Thoracic aorta (tissue), 2 donors: Measurements from ENCODE around the gene DAAM1. TPM values are rescaled to one million over a fixed set of nuclear protein-coding genes. Genes with fewer than 3 reads are reported as not detected.

Source experiments
- ATAC-seq: fragments of 150-250 bp; one replicate; pipeline ENCODE4 v1.8.0; 2017; ENCODE audit warnings: low read depth; ENCODE audit not compliant: insufficient number of reproducible peaks, low FRiP score
- DNase-seq: peaks from one replicate; pipeline ENCODE4 v3.0.0-alpha.2; 2020; ENCODE audit warnings: low spot score
- H3K27ac ChIP-seq, 2 donors: fragments of 200-600 bp; sonication (generic); 1 replicate in 1 of 2; 2 replicates in 1 of 2; pipeline ENCODE4 v1.5.1; 2016; ENCODE audit warnings: mild to moderate bottlenecking in 2 of 2, moderate library complexity in 2 of 2
- H3K27me3 ChIP-seq: fragments of 200-600 bp; sonication (generic); replicated peaks from 2 replicates; pipeline ENCODE4 v1.6.0; 2016; ENCODE audit warnings: mild to moderate bottlenecking; ENCODE audit not compliant: insufficient read depth
- H3K36me3 ChIP-seq: fragments of 200-600 bp; sonication (generic); one replicate; pipeline ENCODE4 v1.5.1; 2016
- H3K4me1 ChIP-seq, 2 donors: fragments of 200-600 bp; sonication (generic); 1 replicate in 1 of 2; 2 replicates in 1 of 2; pipeline versions ENCODE4 v1.5.1 to v1.6.0; 2016; ENCODE audit warnings: low read depth in 2 of 2, mild to moderate bottlenecking in 1 of 2; ENCODE audit not compliant: control insufficient read depth in 1 of 2
- H3K4me3 ChIP-seq: fragments of 200-600 bp; sonication (generic); 2 replicates; pipeline ENCODE4 v1.5.1; 2016; ENCODE audit warnings: mild to moderate bottlenecking
- H3K9me3 ChIP-seq: fragments of 200-600 bp; sonication (generic); 2 replicates; pipeline ENCODE4 v1.5.1; 2016
- CTCF ChIP-seq: fragments of 200-600 bp; sonication (generic); IDR thresholded peaks from one replicate; pipeline ENCODE4 v1.5.1; 2019; ENCODE audit warnings: antibody characterized with exemption
- total RNA-seq, 2 donors: library from RNA; depleted of rRNA; stranded (reverse); fragments of >200 nt; gene quantifications; one replicate each; pipeline versions ENCODE4 v1.1.0 to v1.2.3, GENCODE V29; 2016

Gene DAAM1
- total RNA-seq, 2 donors from 2014 or later, result 35.9 to 56.6 TPM

DNA sequence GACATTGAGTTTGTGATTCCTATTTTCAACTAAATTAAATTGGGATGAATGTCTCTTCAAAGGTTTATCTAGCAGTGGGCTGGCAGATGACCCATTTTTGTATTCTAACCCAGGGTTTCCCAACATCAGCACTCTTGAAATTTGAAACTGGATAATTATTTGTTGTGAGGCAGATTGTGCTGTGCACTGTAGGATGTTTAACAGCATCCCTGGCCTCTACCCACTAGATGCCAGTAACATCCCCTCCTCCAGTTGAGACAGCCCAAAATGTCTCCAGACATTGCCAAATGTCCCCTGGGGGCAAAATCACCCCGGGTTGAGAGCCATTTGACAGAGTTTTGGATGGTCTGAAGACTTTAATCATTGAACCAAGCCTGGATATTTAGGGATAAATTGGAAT, 11.1 kb downstream of the DAAM1 start:
- H3K27ac ChIP-seq, result peak overlapping the region; percentile 26 to 38
- TF ChIP-seq CTCF, result no peak
- no peaks in the 10 kb centered on the region for H3K36me3 ChIP-seq
- H3K27me3 ChIP-seq, result no peaks in the 10 kb centered on the region
- H3K4me3 ChIP-seq, result no peak overlapping the region
- no peaks in the 10 kb centered on the region for H3K9me3 ChIP-seq
- H3K4me1 ChIP-seq, result peaks cover 17 to 85% of the 10 kb centered on the region in 2 donors
- no peak for ATAC-seq
- no peak for DNase-seq

- H3K27ac ChIP-seq, result peak overlapping the region; percentile 26 to 38
- no peaks in the 10 kb centered on the region for H3K36me3 ChIP-seq
- H3K27me3 ChIP-seq, result no peaks in the 10 kb centered on the region
- no peak overlapping the region for H3K4me3 ChIP-seq
- ATAC-seq (no peak), DNase-seq (no peak)
- peaks cover 21 to 85% of the 10 kb centered on the region in 2 donors for H3K4me1 ChIP-seq
- TF ChIP-seq CTCF, result no peak
- no peaks in the 10 kb centered on the region for H3K9me3 ChIP-seq
Measured at GRCh38 chr14:59200195-59200594, 11.7 kb downstream of the DAAM1 start.

- Histone ChIP-seq H3K4me1 (peaks cover 27 to 83% of the 10 kb centered on the region in 2 donors), H3K9me3 (no peaks in the 10 kb centered on the region), H3K27me3 (no peaks in the 10 kb centered on the region), H3K4me3 (no peak overlapping the region), H3K27ac (no peak overlapping the region), H3K36me3 (no peaks in the 10 kb centered on the region)
- DNase-seq (no peak), ATAC-seq (no peak)
- TF ChIP-seq CTCF, result no peak
Measured at GRCh38 chr14:59202031-59202430, 13.6 kb downstream of the DAAM1 start.

- no peak overlapping the region for H3K27ac ChIP-seq
- ATAC-seq, result no peak
- no peak for TF ChIP-seq CTCF
- no peaks in the 10 kb centered on the region for H3K36me3 ChIP-seq
- peaks cover 30 to 82% of the 10 kb centered on the region in 2 donors for H3K4me1 ChIP-seq
- H3K27me3 ChIP-seq, result no peaks in the 10 kb centered on the region
- H3K9me3 ChIP-seq, result no peaks in the 10 kb centered on the region
- DNase-seq, result no peak
- H3K4me3 ChIP-seq, result no peak overlapping the region
Measured at GRCh38 chr14:59204305-59204704, 15.8 kb downstream of the DAAM1 start.

GRCh38 chr14:59206892-59207291, 18.4 kb downstream of the DAAM1 start:
- H3K27ac ChIP-seq, result no peak overlapping the region

More at GRCh38 chr14:59206892-59207291, 18.4 kb downstream of the DAAM1 start:
- Histone ChIP-seq H3K27me3 (no peaks in the 10 kb centered on the region), H3K36me3 (no peaks in the 10 kb centered on the region), H3K4me1 (peaks cover 28 to 74% of the 10 kb centered on the region in 2 donors), H3K9me3 (no peaks in the 10 kb centered on the region), H3K4me3 (no peak overlapping the region)
- no peak for TF ChIP-seq CTCF
- ATAC-seq (no peak), DNase-seq (no peak)
